Smooth muscle cell (in vitro differentiated cells): ENCODE data around the gene LRRC45. TPM values are rescaled to one million over a fixed set of nuclear protein-coding genes. Genes with fewer than 3 reads are reported as not detected.

Source experiments
- DNase-seq: peaks from one replicate; lab custom pipeline; 2025; ENCODE audit not compliant: unreplicated experiment; lab: John Stamatoyannopoulos, UW
- H2AFZ ChIP-seq: fragments of 200-600 bp; sonication (generic); 2 replicates; pipeline ENCODE4 v1.6.0; 2016; ENCODE audit warnings: antibody characterized with exemption, low read depth, mild to moderate bottlenecking
- H3F3A ChIP-seq: fragments of 200-600 bp; sonication (generic); 2 replicates; pipeline ENCODE4 v1.6.0; 2017; ENCODE audit warnings: antibody characterized with exemption, low read depth
- H3K27ac ChIP-seq: fragments of 200-600 bp; sonication (generic); 2 replicates; pipeline ENCODE4 v1.5.1; 2016; ENCODE audit warnings: low read depth, mild to moderate bottlenecking
- H3K27me3 ChIP-seq: fragments of 200-600 bp; sonication (generic); 2 replicates; pipeline ENCODE4 v1.6.1; 2016; ENCODE audit warnings: low read depth, mild to moderate bottlenecking
- H3K36me3 ChIP-seq: fragments of 200-600 bp; sonication (generic); 2 replicates; pipeline ENCODE4 v1.5.1; 2016; ENCODE audit warnings: low read depth
- H3K4me1 ChIP-seq: fragments of 200-600 bp; sonication (generic); 2 replicates; pipeline ENCODE4 v1.5.1; 2016; ENCODE audit warnings: low read depth
- H3K4me2 ChIP-seq: fragments of 200-600 bp; sonication (generic); 2 replicates; pipeline ENCODE4 v1.6.0; 2016; ENCODE audit warnings: mild to moderate bottlenecking
- H3K4me3 ChIP-seq: fragments of 200-600 bp; sonication (generic); 2 replicates; pipeline ENCODE4 v1.5.1; 2016; ENCODE audit warnings: mild to moderate bottlenecking
- H3K79me2 ChIP-seq: fragments of 200-600 bp; sonication (generic); 2 replicates; pipeline ENCODE4 v1.6.0; 2016; ENCODE audit warnings: low read depth, mild to moderate bottlenecking
- H3K9ac ChIP-seq: fragments of 200-600 bp; sonication (generic); 2 replicates; pipeline ENCODE4 v1.6.0; 2016; ENCODE audit warnings: low read depth
- H3K9me3 ChIP-seq: fragments of 200-600 bp; sonication (generic); replicated peaks from 2 replicates; pipeline ENCODE4 v1.5.1; 2016; ENCODE audit warnings: low read depth
- H4K20me1 ChIP-seq: fragments of 200-600 bp; sonication (generic); 2 replicates; pipeline ENCODE4 v1.6.0; 2016; ENCODE audit warnings: low read depth
- CTCF ChIP-seq: fragments of 200-600 bp; sonication (generic); IDR thresholded peaks from 2 replicates; pipeline ENCODE4 v1.5.1; 2017; ENCODE audit warnings: borderline replicate concordance, mild to moderate bottlenecking, antibody characterized with exemption; ENCODE audit not compliant: insufficient read depth, poor library complexity, severe bottlenecking
- WGBS: methylation state at CpG from one replicate; pipeline ENCODE4 v1.1.7; 2016; ENCODE audit warnings: low lambda C conversion rate; 5-methylcytosine and 5-hydroxymethylcytosine counted together
- polyA plus RNA-seq: library from polyadenylated mRNA; unstranded; fragments of >200 nt; fragmentation: Nextera tagmentation; extraction: Ambion mirVana; gene quantifications from 2 replicates; pipeline ENCODE4 v1.2.1, GENCODE V29; 2016
- total RNA-seq: library from RNA; depleted of rRNA; stranded (reverse); fragments of >200 nt; gene quantifications from 2 replicates; pipeline ENCODE4 v1.2.3, GENCODE V29; 2014

LRRC45 gene
- total and polyA plus RNA-seq, 2 experiments from 2014 or later: 9.6 to 13.5 TPM

- no peaks in the 10 kb centered on the region for H3K27me3 ChIP-seq
- no peak overlapping the region for H3K27ac ChIP-seq
- peak overlapping the region; percentile 4 for H3K4me2 ChIP-seq
- no peaks in the 10 kb centered on the region for H3K4me1 ChIP-seq
- no peak overlapping the region for H3K4me3 ChIP-seq
- H3K9ac ChIP-seq: no peak overlapping the region
- 96% methylated on average over 18 of the region's 19 CpGs for WGBS
- no peak for DNase-seq
- TF ChIP-seq CTCF: no peak
- no peak overlapping the region for H2AFZ ChIP-seq
- no peaks in the 10 kb centered on the region for H3K9me3 ChIP-seq
- no peaks in the 10 kb centered on the region for H3K79me2 ChIP-seq
- no peaks in the 10 kb centered on the region for H3F3A ChIP-seq
- H4K20me1 ChIP-seq: no peaks in the 10 kb centered on the region
- H3K36me3 ChIP-seq: no peaks in the 10 kb centered on the region
These were observed 11.4 kb upstream of the LRRC45 start for GRCh38 chr17:82011617-82012187.

- 79% methylated on average over 20 of the region's 20 CpGs for WGBS
- no peaks in the 10 kb centered on the region for H3K4me1 ChIP-seq
- H3K27me3 ChIP-seq: no peaks in the 10 kb centered on the region
- H3K36me3 ChIP-seq: no peaks in the 10 kb centered on the region
- no peaks in the 10 kb centered on the region for H3K79me2 ChIP-seq
- no peaks in the 10 kb centered on the region for H3K9me3 ChIP-seq
- H3K4me2 ChIP-seq: peak overlapping the region; percentile 4
- peak overlapping the region; percentile 39 for H3K27ac ChIP-seq
- no peak for DNase-seq
- no peak overlapping the region for H3K9ac ChIP-seq
- H4K20me1 ChIP-seq: no peaks in the 10 kb centered on the region
- H3K4me3 ChIP-seq: no peak overlapping the region
- TF ChIP-seq CTCF: no peak
- H3F3A ChIP-seq: no peaks in the 10 kb centered on the region
- H2AFZ ChIP-seq: no peak overlapping the region
These were observed 10.9 kb upstream of the LRRC45 start for GRCh38 chr17:82012261-82012639.

- Histone ChIP-seq H3K9ac (no peak overlapping the region), H4K20me1 (no peaks in the 10 kb centered on the region), H3K27ac (peak overlapping the region; percentile 39), H3F3A (no peaks in the 10 kb centered on the region), H3K27me3 (no peaks in the 10 kb centered on the region), H3K4me1 (no peaks in the 10 kb centered on the region), H3K4me3 (no peak overlapping the region), H3K4me2 (peak overlapping the region; percentile 4), H3K9me3 (no peaks in the 10 kb centered on the region), H3K79me2 (no peaks in the 10 kb centered on the region), H3K36me3 (no peaks in the 10 kb centered on the region), H2AFZ (no peak overlapping the region)
- WGBS: 43% methylated on average over 17 of the region's 19 CpGs
- no peak for TF ChIP-seq CTCF
- no peak for DNase-seq
These were observed 10.3 kb upstream of the LRRC45 start for GRCh38 chr17:82012640-82013295.

GRCh38 chr17:82013341-82013740 lies 9.8 kb upstream of the LRRC45 start:
- Histone ChIP-seq H4K20me1 (no peaks in the 10 kb centered on the region), H3K36me3 (no peaks in the 10 kb centered on the region), H3K4me3 (no peak overlapping the region), H3F3A (no peaks in the 10 kb centered on the region), H3K4me2 (no peak overlapping the region), H3K9ac (no peak overlapping the region), H2AFZ (no peak overlapping the region), H3K79me2 (no peaks in the 10 kb centered on the region), H3K9me3 (no peaks in the 10 kb centered on the region), H3K27ac (no peak overlapping the region), H3K27me3 (no peaks in the 10 kb centered on the region), H3K4me1 (no peaks in the 10 kb centered on the region)
- no peak for TF ChIP-seq CTCF
- no peak for DNase-seq
- 77% methylated on average over 22 of the region's 22 CpGs for WGBS
